COLO668 (cell line): Measurements from ENCODE around the gene PLD3.

Experiments
- DNase-seq: peaks from one replicate; lab custom pipeline; 2025; ENCODE audit not compliant: unreplicated experiment; lab: John Stamatoyannopoulos, UW

Gene PLD3

DNA sequence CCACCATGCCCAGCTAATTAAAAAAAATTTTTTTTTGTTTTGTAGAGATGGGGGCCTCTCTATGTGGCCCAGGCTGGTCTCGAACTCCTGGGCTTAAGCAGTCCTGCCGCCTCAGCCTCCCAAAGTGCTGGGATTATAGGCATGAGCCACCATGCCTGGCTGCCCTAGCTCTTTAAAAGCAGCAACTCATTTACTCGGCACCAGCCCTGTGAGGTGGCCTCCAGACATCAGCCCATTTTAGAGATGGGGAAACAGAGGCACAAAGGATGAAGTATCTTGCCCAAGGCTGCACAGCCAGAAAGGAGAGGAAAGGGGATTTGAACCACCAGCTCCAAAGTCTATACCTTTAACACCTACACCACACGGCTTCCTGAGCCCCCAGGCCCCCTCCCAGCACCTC, 64.4 kb downstream of the PLD3 start:
- DNase-seq, result no peak

GRCh38 chr19:40413291-40413845, 64.9 kb downstream of the PLD3 start, which contains the start of gene PRX:
Gene PRX, minus strand, starts transcription at chr19:40413378. Its CDS starts 5,446 bp downstream, at chr19:40407932.
- DNase-seq, result no peak

DNA sequence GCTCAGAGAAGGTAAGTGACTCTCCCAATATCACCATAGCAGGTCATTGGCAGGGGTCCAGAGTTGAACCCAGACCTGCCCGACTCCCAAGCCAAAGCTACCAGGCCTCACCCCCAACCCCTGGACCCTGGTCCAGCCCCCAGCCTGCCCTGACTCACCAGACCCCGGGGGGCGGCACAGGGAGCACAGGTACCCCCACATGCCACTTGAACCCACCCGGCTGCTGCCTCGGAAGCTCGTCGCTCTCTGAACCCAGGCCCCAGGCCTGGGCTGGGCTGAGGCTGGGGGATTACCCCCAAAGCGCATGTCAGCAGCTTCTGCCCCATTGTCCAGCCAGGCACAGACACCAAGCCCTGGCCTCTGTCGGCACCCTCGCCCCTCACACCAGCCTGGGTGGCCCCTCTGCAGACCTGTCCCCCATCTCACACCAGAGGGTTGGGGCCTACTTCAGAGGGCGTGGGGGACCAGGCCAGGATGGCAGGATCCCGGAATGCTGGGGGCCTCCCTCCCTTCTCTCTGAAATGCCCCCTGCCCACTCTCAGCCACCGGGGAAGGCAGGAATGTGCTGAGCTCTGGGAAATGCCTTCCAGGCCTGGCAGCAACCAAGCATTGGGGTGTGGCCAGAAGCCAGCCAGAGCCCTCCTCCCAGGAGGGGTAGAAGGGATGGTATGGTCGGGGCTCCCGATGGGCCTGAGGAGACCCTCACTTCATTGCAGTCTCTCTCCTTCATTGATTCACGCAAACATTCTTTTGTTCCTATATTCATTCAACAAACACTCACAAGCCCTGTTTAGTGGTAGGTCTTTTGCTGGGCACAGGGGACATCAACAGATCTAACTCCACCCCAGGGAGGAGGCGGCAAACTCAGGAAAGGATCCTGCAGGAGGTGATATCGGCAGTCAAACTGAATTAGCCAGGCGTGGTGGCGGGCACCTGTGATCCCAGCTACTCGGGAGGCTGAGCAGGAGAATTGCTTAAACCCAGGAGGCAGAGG, 66.3 kb downstream of the PLD3 start:
- DNase-seq, result no peak

- no peak for DNase-seq
These were observed 67.3 kb downstream of the PLD3 start for GRCh38 chr19:40415768-40416167.

- no peak for DNase-seq
These were observed 68.6 kb downstream of the PLD3 start for GRCh38 chr19:40416918-40417642.

- no peak for DNase-seq
These were observed 69.1 kb downstream of the PLD3 start for GRCh38 chr19:40417643-40417981.

- DNase-seq, result no peak
These were observed 69.5 kb downstream of the PLD3 start for GRCh38 chr19:40418040-40418439.

- DNase-seq, result no peak
These were observed 70.6 kb downstream of the PLD3 start for GRCh38 chr19:40419066-40419612.

DNA sequence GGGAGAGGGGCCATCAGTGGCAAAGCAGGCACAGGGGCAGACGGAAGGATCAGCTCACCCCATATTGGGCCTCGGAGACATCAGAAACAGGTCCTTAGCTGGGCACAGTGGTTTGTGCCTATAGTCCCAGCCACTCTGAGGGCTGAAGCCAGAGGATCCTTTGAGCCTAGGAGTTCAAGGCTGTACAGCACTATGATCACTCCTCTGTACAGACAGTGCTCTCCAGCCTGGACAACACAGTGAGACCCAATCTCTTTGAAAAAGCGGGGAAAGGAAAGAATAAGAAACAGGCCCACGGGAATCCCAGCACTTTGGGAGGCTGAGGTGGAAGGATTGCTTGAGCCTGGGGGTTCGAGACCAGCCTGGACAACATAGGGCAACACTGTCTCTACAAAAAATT, 71.3 kb downstream of the PLD3 start:
- no peak for DNase-seq

GRCh38 chr19:40420451-40420765, 71.9 kb downstream of the PLD3 start:
- no peak for DNase-seq

GRCh38 chr19:40420766-40421765, 72.6 kb downstream of the PLD3 start:
- peak; percentile 87 for DNase-seq

DNA sequence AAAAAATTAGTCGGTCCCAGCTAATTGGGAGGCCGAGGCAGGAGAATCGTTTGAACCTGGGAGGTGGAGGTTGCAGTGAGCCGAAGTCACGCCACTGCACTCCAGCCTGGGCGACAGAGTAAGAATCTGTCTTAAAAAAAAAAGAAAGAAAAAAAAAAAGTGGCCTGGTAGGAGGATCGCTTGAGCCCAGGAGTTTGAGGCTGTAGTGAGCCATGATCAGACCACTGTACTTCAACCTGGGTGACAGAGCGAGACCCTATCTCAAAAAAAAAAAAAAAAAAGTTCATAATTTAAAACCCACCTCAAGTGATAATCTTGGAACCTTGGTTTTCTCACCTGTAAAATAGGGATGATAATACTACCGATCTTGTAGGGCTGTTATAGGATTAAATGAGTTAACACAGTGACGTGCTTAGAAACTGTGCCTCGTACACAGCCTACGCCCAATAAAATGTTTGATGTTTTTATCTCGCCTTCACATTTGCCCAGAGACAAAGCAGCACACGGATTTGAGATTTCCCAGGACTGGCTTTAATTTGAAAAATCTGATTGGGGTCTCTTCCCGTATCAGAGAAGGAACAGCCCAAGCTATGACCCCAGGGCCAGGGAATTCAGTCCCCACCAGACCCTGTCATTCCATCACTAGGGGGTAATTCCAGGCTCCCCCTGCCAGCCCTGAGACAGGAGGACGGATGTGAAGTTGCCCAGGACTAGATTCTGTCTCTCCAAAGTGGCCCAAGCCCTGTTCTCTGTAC, 73.7 kb downstream of the PLD3 start:
- DNase-seq, result no peak

DNA sequence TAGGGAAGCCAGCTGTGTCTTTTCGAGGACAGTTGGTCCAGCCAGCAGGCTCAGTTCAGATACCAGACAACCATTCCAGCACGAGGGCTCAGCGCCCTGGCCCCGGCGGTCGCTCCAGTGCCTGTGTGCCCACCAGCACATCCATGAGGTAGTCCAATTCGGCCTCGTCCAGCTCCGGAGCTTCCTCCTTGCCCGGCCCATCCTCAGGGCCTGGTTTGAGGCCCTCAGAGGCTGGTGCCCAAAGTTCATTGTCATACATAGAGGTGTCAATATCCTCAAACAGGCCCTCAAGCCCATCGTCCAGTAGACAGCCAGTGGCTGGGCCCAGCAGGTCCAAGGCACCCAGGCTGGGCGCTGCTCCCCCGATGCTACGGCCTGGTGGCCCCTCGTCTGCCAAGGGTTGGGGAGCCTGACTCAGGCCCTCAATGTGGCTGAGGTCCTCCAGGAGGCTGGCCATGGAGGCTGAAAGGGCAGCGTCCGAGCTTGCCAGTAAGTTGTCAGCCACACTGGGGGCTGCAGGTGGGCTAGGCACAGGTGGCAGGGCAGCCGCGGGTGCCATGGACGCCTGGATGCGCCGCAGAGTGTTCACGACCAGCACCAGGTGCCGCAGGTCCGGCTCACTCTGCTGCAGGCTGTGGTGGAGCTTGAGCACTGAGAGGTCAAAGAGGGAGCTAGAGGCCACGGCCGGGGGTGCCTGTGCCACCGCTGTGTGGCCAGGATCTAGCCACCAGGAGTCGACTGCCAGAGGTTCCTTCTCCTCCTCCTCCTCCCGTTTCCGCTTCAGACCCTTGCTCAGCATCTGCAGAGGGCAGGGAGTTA, 74.5 kb downstream of the PLD3 start:
- DNase-seq, result no peak

DNA sequence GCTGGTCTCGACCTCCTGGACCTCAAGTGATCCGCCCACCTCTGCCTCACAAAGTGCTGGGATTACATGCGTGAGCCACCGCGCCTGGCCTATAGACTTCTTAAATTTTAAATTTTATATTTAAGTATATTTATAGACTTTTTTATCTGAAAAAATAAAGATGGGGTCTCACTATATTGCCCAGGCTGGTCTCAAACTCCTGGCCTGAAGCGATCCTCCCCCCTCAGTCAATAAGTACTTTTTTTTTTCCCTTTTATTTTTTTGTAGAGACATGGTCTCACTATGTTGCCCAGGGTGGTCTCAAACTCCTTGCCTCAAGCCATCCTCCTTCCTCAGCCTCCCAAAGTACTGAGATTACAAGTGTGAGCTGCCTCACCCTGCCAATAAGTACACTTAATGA, 75.4 kb downstream of the PLD3 start:
- no peak for DNase-seq

GRCh38 chr19:40424637-40425449, 76.3 kb downstream of the PLD3 start:
- DNase-seq, result no peak

DNA sequence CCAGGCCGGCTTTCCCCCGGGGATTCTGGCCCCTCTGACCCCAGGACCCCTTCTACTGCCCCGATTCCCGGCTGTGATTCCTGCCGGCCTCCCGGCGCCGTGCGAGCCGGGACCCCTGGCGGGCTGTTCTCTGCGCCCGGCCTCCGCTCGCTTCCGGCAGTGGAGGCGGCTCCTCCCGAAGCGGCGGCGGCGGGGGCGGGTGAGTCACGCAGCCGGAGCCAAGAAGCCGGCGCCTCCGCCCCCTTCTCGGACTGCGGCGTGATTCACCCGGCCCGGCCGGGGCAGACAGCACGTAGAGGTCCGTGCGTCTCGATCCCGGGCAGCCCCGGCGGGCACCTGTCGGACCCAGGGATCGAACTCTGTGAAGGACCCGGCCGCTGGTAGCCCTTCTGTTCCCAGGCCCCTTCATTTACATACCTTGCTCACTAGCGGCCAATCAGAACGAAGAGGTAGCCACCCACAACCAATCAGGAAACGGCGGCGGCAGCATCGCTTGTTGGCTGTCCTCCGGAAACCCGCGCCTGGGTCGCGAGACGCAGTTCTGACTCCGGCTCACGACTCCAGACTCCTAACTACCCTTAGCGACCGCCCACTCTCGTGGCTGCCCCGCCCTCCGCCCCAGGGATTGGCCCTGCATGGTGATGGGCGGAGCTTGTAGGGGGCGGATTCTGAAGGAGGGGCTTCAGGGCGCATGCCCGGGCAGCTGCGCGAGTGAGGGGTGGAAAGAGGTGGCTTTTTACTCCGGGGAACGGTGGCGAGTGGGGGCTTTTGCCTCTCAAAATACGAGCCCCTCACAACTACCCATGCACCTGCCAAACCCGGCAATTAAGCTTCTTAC, 77.2 kb downstream of the PLD3 start, which contains the start of gene SERTAD1:
SERTAD1 (minus strand) TSS at position 543 of the 838 bp plus-strand sequence. CDS start 2,446 bp downstream, outside the sequence.
- peak; percentile 98 for DNase-seq
